IPS DF 19.7 (cell line): Measurements from ENCODE around the gene ITPR2.
"Not testable (repeated sequence)": the region's sequence is repeated elsewhere in the genome, so short reads cannot be mapped to it uniquely, and the experiment has no call there.

Experiments
- DNase-seq: peaks from one replicate; pipeline ENCODE4 v3.0.0-alpha.2; 2013; ENCODE audit warnings: low read depth, low spot score

Gene ITPR2

GRCh38 chr12:26527682-26528081 lies 305.3 kb downstream of the ITPR2 start:
- DNase-seq = no peak

- no peak for DNase-seq
Measured at GRCh38 chr12:26524862-26525465, 308.0 kb downstream of the ITPR2 start.

DNA sequence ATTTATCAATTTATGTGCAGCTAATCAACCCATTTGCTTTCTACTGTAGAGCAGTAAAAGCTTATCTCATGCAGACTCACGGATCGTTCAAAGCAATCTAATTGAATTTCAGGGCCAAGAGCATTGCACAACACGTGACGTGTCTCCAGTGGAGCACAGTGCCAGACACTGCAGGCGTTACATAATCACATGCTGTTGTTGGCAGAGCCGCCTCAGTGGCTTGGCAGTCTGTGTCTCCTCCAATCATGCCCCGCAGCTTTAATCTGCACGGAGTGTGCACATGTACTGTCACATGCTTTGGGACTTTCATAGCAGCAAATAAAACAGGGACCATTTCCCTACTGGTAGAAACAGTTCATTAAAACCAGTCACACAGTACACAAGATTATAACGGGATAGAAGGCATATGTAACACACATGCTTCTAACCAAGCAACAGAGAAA lies 309.3 kb downstream of the ITPR2 start:
- no peak for DNase-seq

DNA sequence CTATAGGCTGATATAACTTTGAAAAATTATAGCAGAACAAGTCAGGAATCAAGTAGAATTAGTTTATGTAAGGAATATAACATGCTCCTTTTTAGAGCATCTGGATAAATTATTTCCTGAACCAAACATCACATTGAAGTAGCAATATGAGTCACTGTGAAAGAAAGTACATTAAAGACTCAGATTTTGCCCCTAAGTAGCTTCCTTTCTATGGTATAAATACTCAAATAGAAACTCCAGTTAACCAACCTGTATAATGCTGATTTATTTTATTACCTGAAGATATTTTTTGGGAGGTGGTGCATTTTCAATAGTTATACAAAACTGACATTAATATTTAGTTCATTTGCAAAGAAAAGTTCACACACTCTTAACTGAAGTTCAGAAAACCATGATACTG lies 312.1 kb downstream of the ITPR2 start:
- no peak for DNase-seq

DNA sequence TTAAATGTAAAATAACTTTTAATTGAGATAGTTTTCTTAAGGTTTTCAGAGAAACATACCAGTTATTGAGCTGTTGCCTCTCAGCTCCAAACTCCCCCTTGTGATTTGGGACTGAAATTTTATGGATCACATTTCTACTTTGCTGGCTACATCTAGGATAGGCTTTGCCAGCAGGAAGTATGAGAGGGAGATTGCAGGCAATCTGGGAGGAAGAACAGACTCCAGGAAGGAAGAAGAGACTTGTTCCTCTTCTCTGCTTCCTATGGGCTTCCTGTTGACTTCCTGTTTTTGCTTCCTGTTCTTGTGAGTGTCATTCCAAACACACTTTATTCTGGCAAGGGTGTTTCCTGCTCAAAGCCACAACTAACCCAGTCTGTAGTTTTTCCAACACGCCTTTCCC lies 312.9 kb downstream of the ITPR2 start:
- DNase-seq = no peak

GRCh38 chr12:26519462-26519861 lies 313.5 kb downstream of the ITPR2 start:
- no peak for DNase-seq

DNA sequence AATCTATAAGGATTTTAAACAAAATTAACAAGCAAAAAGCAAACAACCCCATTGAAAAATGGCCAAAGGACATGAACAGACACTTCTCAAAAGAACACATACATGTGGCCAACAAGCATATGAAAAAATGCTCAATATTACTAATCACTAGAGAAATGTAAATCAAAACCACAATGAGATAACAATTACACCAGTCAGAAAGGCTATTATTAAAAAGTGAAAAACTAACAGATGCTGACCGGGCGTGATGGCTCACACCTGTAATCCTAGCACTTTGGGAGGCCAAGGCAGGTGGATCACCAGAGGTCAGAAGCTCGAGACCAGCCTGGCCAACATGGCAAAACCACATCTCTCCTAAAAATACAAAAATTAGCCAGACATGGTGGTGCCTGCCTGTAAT lies 315.7 kb downstream of the ITPR2 start:
- not testable (repeated sequence) for DNase-seq

DNA sequence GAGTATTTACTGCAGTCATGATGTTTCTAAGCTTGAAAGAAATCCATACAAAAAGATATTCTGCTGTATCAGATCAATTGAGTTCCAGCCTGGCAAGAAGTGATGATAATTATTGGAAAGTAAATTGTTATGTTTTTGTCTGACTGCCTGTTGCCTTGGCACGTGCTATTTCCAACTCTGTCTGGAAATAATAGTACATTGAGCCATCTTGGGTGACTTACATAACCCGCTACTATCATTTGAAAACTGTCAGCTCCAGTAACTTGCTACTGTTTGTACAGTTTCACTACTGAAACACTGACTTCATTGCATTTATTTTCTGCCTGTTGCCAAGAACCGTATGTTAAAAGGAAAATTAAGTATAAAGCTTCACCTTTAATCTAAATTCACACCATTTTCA lies 318.6 kb downstream of the ITPR2 start:
- DNase-seq = no peak

- DNase-seq = no peak
Measured at GRCh38 chr12:26513363-26514043, 319.5 kb downstream of the ITPR2 start.

DNA sequence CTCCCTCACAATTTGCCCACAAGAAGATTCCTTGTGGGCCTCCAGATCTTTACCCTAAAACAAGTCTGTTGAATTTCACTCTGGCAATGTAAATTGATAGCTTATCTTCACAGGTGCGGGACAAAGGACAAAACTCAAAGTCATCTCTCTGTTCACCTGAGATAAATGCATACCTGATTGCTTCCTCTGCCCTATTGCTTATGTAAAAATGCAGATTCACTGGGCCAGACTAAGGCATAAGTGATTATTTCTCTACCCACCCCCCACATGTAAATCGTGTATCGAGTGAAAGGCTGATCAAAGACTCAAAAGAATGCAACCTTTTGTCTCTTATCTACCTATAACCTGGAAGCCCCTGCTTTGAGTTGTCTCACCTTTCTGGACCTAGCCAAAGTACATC lies 320.8 kb downstream of the ITPR2 start:
- DNase-seq = peak; percentile 5

DNA sequence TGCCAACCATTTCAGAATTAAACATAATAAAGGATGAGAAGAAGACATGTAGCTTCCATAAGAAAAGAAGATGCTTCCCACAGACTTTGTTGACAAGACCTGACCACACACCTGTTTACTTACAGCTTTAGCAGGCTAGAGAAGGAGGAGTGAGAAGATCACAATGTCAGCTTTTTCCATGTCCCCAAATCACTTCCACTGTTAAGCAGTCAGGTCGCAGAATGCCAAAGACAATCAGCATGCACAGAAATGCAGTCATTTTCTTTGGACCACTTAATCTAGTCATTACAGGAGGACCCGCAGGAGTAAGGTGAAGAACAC lies 322.7 kb downstream of the ITPR2 start:
- DNase-seq = peak; percentile 52

- no peak for DNase-seq
Measured at GRCh38 chr12:26507613-26508012, 325.4 kb downstream of the ITPR2 start.

GRCh38 chr12:26499979-26500640 lies 332.9 kb downstream of the ITPR2 start:
- no peak for DNase-seq

GRCh38 chr12:26496170-26496569 lies 336.8 kb downstream of the ITPR2 start:
- no peak for DNase-seq

DNA sequence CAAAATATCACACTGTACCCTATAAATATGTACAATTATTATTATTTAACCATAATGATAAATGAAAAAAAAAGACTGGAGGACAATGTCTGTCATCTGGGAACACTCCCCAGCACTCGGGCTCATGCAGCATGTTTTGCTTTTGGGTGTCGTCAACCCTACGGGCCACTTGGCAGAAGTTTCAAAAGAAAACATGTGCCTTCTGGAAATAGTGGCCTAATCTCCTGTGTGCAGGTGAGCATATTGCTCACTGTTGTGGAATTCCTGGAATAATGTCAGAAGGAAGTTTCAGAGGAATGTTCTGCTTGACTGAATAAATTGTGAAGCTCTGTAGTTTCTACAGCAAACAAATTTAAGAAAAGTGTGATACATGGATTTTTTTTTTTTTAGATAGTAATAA lies 339.3 kb downstream of the ITPR2 start:
- DNase-seq = no peak

DNA sequence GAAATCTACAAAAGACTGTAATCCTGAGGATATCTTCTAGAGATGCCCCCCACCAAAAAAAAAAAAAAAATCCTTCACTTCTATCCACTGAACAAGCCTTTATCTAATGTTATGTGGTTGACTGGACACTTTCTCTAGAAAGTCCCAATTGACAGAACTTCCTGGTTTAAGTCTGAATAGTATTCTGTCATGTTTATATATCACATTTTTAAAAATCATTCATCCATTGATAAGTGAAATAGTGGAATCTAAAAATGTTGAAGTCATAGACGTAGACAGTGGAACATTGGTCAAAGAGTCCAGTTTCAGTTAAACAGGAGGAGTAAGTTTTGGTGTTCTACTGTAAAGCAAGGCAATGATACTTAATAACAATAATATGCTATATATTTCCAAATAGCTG lies 340.6 kb downstream of the ITPR2 start:
- DNase-seq = no peak

DNA sequence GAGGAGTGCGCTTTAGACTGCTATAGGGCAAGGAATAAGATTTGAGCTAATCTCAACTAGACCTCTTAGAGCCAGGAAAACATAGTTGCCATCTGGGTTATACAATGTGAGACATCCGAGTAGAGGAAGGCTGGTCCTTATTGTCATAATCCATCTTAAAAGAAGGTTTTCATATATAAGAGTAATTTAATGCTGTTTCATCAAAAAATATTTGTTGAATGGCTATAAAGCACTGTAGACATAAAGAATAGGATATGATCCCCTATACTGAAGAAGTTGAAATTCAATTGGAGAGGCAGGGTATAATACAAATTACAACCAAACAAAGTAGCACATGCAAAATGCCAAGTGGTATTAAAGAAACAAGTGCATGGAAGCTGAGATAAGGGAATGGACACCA lies 343.1 kb downstream of the ITPR2 start:
- no peak for DNase-seq

GRCh38 chr12:26488351-26488750 lies 344.6 kb downstream of the ITPR2 start:
- no peak for DNase-seq

GRCh38 chr12:26473291-26473690 lies 359.7 kb downstream of the ITPR2 start:
- no peak for DNase-seq

DNA sequence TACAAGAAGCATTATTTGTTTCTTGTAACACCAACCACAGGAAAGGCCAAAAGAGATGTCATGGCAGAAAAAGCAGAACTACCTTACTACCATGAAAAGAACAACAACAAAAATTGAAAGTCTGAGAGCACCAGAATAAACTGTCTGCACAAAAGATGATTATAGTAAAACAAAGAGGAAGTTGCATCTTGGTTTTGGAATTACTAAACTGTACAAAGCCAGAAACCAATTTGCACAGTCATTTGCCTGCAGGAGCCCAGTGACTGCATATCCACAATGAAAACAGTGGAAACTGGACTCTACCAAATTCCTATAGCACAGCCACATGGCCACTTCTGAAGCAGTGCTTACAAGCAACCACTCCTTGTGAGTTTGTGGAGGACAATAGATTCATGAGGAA lies 361.4 kb downstream of the ITPR2 start:
- DNase-seq = no peak

DNA sequence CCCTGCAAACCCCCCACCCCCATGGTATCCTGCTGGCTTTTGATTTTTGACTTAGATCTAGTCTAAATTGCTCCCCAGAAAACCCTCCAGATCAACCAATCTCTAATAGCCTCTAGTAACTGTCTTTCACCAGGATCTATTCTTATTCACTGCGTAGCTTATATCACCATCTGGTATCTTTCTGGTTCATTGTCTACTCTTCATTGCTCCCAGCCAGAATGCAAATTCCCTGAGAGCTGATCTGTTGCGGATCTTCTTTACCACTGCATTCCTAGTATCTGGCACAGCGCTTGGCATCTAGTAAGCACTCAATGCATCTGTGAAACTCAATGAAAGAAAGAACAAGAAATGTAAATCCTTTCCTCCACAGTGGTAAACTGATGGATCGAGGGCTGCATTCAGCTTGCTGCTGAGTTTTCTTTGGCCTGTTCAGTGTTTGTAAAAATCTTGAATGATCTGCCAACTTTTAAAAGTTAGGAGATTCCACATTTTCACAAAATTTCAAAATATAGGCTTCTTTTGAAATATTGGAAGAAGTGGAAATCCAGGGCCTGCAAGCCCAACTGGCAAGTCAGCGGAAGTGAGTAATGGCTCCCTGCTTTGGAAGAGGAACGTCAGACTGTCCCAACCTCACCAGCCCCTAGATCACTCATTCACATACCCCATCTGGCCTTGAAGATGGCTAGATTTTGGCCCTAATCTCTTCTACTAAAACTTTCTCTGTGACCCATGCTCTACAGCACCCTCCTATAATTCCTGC lies 363.4 kb downstream of the ITPR2 start:
- no peak for DNase-seq

DNA sequence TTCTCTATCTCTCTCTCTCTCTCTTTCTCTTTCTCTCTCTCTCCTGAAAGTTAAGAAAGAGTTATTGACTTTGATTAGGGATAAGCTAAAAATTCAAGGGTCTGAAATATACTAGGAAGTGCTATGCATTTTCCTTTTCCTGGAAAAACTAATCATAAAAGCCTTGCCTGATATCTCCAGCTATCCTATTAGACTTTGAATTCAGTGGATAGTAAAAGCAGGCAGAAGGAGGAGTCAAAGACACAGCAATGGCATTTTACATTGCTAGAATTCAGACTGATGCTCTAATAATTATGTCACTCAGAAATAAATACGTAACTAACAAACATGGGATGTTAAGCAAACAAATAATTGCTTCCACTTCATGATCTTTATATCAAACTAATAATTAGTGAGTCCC lies 365.6 kb downstream of the ITPR2 start:
- DNase-seq = no peak

GRCh38 chr12:26466726-26467125 lies 366.3 kb downstream of the ITPR2 start:
- no peak for DNase-seq
